ENCODE results near the gene ZNF575.

DNA sequence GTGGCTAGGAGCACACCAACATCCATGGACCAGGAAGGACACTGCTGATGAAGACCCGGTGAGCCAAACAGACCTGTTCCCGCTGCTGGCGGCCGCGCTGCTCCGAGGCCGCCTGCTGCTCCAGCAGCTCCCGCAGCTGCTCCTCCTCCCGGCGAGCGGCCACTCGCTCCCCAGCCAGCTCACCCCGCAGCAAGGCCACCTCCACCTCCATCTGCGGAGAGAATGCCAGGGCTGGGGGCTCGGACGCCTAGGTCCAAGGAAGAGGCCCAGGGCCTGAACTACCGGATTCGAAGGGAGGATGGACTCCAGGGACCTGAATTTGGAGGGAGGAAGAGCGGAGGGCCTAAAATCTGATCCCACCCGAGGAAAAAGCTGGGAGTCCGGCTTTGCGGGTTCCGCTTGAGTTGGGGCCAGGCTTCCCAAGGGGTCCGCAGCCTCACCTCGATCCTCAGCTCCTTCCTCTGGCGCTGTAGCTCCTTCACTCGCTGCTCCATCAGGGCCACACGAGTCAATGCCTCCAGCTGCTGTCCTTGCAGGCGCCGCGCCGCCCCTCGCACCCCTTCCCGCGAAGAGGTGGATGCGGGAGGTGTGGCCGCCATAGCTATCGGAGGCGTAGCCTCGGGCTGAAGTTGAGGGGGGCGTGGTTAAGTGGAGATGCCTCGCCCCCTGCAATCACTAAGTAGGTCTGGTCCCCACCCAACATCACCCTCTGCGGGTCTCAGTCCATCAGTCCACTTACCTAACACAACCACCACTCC is 31.1 kb upstream of the ZNF575 start:
- TF ChIP-seq, protein P1, sequence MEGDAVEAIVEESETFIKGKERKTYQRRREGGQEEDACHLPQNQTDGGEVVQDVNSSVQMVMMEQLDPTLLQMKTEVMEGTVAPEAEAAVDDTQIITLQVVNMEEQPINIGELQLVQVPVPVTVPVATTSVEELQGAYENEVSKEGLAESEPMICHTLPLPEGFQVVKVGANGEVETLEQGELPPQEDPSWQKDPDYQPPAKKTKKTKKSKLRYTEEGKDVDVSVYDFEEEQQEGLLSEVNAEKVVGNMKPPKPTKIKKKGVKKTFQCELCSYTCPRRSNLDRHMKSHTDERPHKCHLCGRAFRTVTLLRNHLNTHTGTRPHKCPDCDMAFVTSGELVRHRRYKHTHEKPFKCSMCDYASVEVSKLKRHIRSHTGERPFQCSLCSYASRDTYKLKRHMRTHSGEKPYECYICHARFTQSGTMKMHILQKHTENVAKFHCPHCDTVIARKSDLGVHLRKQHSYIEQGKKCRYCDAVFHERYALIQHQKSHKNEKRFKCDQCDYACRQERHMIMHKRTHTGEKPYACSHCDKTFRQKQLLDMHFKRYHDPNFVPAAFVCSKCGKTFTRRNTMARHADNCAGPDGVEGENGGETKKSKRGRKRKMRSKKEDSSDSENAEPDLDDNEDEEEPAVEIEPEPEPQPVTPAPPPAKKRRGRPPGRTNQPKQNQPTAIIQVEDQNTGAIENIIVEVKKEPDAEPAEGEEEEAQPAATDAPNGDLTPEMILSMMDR (IDR thresholded peaks at IDR 0.05), result no peak
- no peak for TF ChIP-seq POLR2A (IDR thresholded peaks at IDR 0.05)
